Gastrocnemius medialis (tissue), 4 donors: ENCODE data around the gene RIN1. TPM values are rescaled to one million over a fixed set of nuclear protein-coding genes. Genes with fewer than 3 reads are reported as not detected.

Source experiments
- ATAC-seq, 2 donors: fragments of 150-250 bp; one replicate each; pipeline ENCODE4 v1.9.1; 2016
- DNase-seq, 2 donors: peaks; one replicate each; pipeline ENCODE4 v3.0.0-alpha.2; 2019
- H3K27ac ChIP-seq, 4 donors: fragments of 200-600 bp; sonication (generic); 1 replicate in 1 of 4; 2 replicates in 3 of 4; pipeline ENCODE4 v1.5.1; 2016 to 2018; ENCODE audit warnings: mild to moderate bottlenecking in 2 of 4, moderate library complexity in 1 of 4
- H3K27me3 ChIP-seq, 3 donors: fragments of 200-600 bp; sonication (generic) in 2 of 3; 1 replicate in 1 of 3; 2 replicates in 2 of 3; pipeline versions ENCODE4 v1.5.1 to v1.6.0; 2016 to 2019; ENCODE audit warnings: mild to moderate bottlenecking in 1 of 3, moderate library complexity in 1 of 3
- H3K36me3 ChIP-seq, 2 donors: fragments of 200-600 bp; sonication (generic) in 1 of 2; one replicate each; pipeline ENCODE4 v1.5.1; 2017 to 2018
- H3K4me1 ChIP-seq, 2 donors: fragments of 200-600 bp; sonication (generic) in 1 of 2; one replicate each; pipeline ENCODE4 v1.5.1; 2016 to 2017; ENCODE audit warnings: mild to moderate bottlenecking in 2 of 2
- H3K4me3 ChIP-seq, 4 donors: fragments of 200-600 bp; sonication (generic) in 3 of 4; 1 replicate in 1 of 4; 2 replicates in 3 of 4; pipeline ENCODE4 v1.5.1; 2016 to 2019; ENCODE audit warnings: mild to moderate bottlenecking in 2 of 4
- H3K9me3 ChIP-seq, 3 donors: fragments of 200-600 bp; sonication (generic) in 2 of 3; 1 replicate in 1 of 3; 2 replicates in 2 of 3; pipeline ENCODE4 v1.5.1; 2016 to 2019
- POLR2A ChIP-seq, 2 donors: fragments of 450-650 bp; IDR thresholded peaks; one replicate each; pipeline ENCODE4 v1.6.1; 2017; ENCODE audit warnings: antibody characterized with exemption in 2 of 2, mild to moderate bottlenecking in 2 of 2, moderate library complexity in 2 of 2
- in situ Hi-C, 4 donors: fragments of 200-750 bp; cut with MboI; loops; one replicate each; pipeline versions ENCODE4 v1.15.0 to v1.8.0; 2017; ENCODE audit warnings: low sequenced_read_pairs in 4 of 4
- intact Hi-C: fragments of 100-400 bp; cut with DNase I; formaldehyde crosslinking; loops from one replicate; pipeline ENCODE4 v1.15.1; 2023; ENCODE audit warnings: low total_unique reads
- total RNA-seq, 4 donors: library from RNA; depleted of rRNA; stranded (reverse); fragments of >200 nt; gene quantifications; one replicate each; pipeline versions ENCODE4 v1.1.0 to v1.2.3, GENCODE V29; 2016
- TF ChIP-seq, protein P1 (sequence below), 5 experiments: fragments of 450-650 bp in 3 of 5; fragments of 200-600 bp in 2 of 5; sonication (generic) in 2 of 5; IDR thresholded peaks in 4 of 5; conservative IDR thresholded peaks in 1 of 5; 1 replicate in 4 of 5; 2 replicates in 1 of 5; pipeline ENCODE4 v1.5.1; 2016 to 2019; ENCODE audit warnings: antibody characterized with exemption in 5 of 5, mild to moderate bottlenecking in 3 of 5, moderate library complexity in 3 of 5

RIN1 gene
- total RNA-seq, 4 donors from 2014 or later, result 1.9 to 9.7 (median 7.0) TPM

DNA sequence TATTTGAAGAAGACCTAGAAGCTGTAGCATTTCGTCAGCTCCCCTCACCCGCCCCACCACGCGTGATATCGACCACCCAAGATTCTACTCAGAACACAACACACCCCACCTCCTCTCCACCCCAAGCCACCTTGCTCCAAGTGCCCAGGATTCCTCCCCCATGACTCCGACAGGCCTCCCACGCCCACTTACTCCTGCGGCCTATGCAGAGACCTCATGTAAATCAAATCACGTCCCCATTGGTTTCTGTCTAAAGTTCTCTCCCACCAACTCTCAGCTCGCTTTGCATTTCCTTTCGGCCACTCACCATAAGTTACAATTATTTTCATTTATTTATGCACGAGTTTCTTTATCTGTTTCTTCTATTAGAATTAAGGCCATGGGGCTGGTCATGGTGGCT is 33.6 kb downstream of the RIN1 start:
- no peak for TF ChIP-seq POLR2A (IDR thresholded peaks at IDR 0.05)
- TF ChIP-seq, protein P1, sequence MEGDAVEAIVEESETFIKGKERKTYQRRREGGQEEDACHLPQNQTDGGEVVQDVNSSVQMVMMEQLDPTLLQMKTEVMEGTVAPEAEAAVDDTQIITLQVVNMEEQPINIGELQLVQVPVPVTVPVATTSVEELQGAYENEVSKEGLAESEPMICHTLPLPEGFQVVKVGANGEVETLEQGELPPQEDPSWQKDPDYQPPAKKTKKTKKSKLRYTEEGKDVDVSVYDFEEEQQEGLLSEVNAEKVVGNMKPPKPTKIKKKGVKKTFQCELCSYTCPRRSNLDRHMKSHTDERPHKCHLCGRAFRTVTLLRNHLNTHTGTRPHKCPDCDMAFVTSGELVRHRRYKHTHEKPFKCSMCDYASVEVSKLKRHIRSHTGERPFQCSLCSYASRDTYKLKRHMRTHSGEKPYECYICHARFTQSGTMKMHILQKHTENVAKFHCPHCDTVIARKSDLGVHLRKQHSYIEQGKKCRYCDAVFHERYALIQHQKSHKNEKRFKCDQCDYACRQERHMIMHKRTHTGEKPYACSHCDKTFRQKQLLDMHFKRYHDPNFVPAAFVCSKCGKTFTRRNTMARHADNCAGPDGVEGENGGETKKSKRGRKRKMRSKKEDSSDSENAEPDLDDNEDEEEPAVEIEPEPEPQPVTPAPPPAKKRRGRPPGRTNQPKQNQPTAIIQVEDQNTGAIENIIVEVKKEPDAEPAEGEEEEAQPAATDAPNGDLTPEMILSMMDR (IDR thresholded peaks at IDR 0.05 in 4 of 5, conservative IDR thresholded peaks at IDR 0.05 in 1 of 5), result no peak
- intact Hi-C loops, result no loop called here

DNA sequence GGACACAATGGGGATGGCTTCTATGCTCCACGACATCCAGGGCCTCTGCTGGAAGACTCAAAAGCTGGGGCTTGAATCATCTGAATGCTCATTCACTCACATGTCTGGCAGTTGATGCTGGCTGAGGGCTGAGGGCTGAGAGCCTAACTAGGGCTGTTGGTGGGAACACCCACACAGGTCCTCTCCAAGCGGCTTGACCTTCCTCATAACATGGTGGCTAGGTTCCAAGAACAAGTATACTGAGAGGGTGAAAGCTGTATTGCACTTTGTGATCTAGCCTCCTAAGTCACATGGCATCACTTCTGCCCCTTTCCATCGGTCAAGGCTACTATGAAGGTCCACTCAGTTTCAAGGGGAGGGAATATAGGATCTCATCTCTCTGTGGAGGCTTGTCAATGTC is 37.0 kb downstream of the RIN1 start:
- no peaks in the 10 kb centered on the region for H3K36me3 ChIP-seq
- in situ Hi-C loops (no loop called here), intact Hi-C loops (no loop called here)
- no peaks in the 10 kb centered on the region for H3K4me1 ChIP-seq
- H3K27ac ChIP-seq, result no peak overlapping the region
- no peak overlapping the region for H3K4me3 ChIP-seq
- no peaks in the 10 kb centered on the region for H3K27me3 ChIP-seq
- ATAC-seq, result no peak
- no peak for DNase-seq
- no peak for TF ChIP-seq POLR2A (IDR thresholded peaks at IDR 0.05)
- TF ChIP-seq, protein P1 (IDR thresholded peaks at IDR 0.05 in 4 of 5, conservative IDR thresholded peaks at IDR 0.05 in 1 of 5), result no peak
- no peaks in the 10 kb centered on the region for H3K9me3 ChIP-seq

More for the DNA sequence above, 33.6 kb downstream of the RIN1 start:
- no peak for ATAC-seq
- in situ Hi-C loops, result loop anchor here in 2 of 4 donors (10.0 kb wide), 1 partner anchor 92 kb away; no protein-coding TSS in a partner anchor
- no peak for DNase-seq
- Histone ChIP-seq H3K4me1 (no peaks in the 10 kb centered on the region), H3K27me3 (no peaks in the 10 kb centered on the region), H3K4me3 (no peak overlapping the region), H3K27ac (no peak overlapping the region), H3K36me3 (no peaks in the 10 kb centered on the region), H3K9me3 (no peaks in the 10 kb centered on the region)

DNA sequence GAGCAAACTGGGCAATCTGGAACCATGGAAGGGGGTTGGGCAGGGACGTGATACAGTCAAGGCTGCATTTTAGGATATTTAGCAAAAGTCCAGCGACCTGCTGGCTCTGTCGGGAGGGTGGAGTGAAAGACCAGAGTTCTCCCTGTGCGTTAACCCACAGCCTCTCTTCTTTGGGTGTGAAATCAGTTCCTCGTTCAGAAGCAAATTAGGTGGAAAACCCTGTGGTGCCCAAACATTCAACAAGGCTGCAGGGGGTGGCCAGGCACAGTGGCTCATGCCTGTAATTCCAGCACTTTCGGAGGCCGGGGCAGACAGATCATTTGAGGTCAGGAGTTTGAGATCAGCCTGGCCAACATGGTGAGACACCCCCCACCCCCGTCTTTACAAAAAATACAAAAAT is 38.6 kb downstream of the RIN1 start:
- H3K4me3 ChIP-seq, result no peak overlapping the region
- DNase-seq, result no peak
- no peaks in the 10 kb centered on the region for H3K36me3 ChIP-seq
- peaks cover 2 to 13% (median 7%) of the 10 kb centered on the region in 3 donors for H3K27me3 ChIP-seq
- no peaks in the 10 kb centered on the region for H3K4me1 ChIP-seq
- ATAC-seq, result no peak
- no peaks in the 10 kb centered on the region for H3K9me3 ChIP-seq
- in situ Hi-C loops, result no loop called here
- intact Hi-C loops, result no loop called here
- TF ChIP-seq, protein P1 (IDR thresholded peaks at IDR 0.05 in 4 of 5, conservative IDR thresholded peaks at IDR 0.05 in 1 of 5), result no peak
- no peak for TF ChIP-seq POLR2A (IDR thresholded peaks at IDR 0.05)
- H3K27ac ChIP-seq, result no peak overlapping the region

DNA sequence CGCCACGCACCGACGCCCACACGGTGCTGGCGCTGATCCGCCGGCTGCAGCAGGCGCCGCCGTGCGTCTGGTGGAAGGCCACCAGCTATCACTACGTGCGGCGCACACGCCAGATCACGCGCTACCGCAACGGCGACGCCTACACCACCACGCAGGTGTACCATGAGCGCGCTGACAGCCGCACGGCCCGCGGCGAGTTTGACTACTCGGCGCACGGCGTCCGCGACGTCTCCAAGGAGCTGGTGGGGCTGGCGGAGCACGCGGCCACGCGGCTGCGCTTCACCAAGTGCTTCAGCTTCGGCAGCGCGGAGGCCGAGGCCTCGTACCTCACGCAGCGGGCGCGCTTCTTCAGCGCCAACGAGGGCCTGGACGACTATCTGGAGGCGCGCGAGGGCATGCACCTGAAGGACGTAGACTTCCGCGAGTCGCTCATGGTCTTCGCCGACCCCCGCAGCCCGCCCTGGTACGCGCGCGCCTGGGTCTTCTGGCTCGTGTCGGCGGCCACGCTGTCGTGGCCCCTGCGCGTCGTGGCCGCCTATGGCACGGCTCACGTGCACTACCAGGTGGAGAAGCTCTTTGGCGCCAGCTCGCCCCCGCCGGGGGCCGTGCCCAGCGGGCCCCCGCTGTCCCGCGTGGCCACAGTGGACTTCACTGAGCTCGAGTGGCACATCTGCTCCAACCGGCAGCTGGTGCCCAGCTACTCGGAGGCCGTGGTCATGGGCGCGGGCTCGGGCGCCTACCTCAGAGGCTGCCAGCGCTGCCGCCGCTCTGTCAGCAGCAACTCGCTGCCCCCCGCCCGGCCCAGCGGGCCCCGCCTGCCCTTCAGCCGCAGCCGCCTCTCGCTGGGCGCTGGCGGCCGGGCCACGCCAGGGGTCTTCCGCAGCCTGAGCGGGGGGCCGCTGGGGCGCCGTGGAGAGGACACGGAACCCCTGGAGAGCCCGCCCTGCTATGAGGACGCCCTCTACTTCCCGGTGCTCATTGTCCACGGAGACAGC is 41.3 kb downstream of the RIN1 start:
- Histone ChIP-seq H3K36me3 (no peaks in the 10 kb centered on the region), H3K27ac (no peak overlapping the region), H3K27me3 (peaks cover 14 to 25% (median 21%) of the 10 kb centered on the region in 3 donors), H3K4me3 (no peak overlapping the region), H3K9me3 (no peaks in the 10 kb centered on the region), H3K4me1 (peaks cover 3 to 8% of the 10 kb centered on the region in 2 donors)
- no peak for DNase-seq
- no peak for ATAC-seq
- no peak for TF ChIP-seq POLR2A (IDR thresholded peaks at IDR 0.05)
- TF ChIP-seq, protein P1 (IDR thresholded peaks at IDR 0.05 in 4 of 5, conservative IDR thresholded peaks at IDR 0.05 in 1 of 5), result no peak
- intact Hi-C loops (no loop called here), in situ Hi-C loops (no loop called here)
